Right atrium auricular region (tissue), 2 donors: Measurements from ENCODE around the gene KRTAP20-3. TPM values are rescaled to one million over a fixed set of nuclear protein-coding genes. Genes with fewer than 3 reads are reported as not detected.

Experiments used
- DNase-seq: peaks from one replicate; pipeline ENCODE4 v3.0.0-alpha.2; 2019; ENCODE audit warnings: low spot score
- H3K27ac ChIP-seq, 2 donors: fragments of 200-600 bp; sonication (generic); 1 replicate in 1 of 2; 2 replicates in 1 of 2; pipeline ENCODE4 v1.5.1; 2016 to 2019
- H3K27me3 ChIP-seq, 2 donors: fragments of 200-600 bp; sonication (generic); one replicate each; pipeline versions ENCODE4 v1.5.1 to v1.6.0; 2017 to 2019
- H3K36me3 ChIP-seq: fragments of 200-600 bp; sonication (generic); one replicate; pipeline ENCODE4 v1.5.1; 2016
- H3K4me1 ChIP-seq, 2 donors: fragments of 200-600 bp; sonication (generic); one replicate each; pipeline versions ENCODE4 v1.5.1 to v1.6.0; 2017 to 2019
- H3K4me3 ChIP-seq, 2 donors: fragments of 200-600 bp; sonication (generic); 1 replicate in 1 of 2; 2 replicates in 1 of 2; pipeline ENCODE4 v1.5.1; 2017 to 2019; ENCODE audit warnings: mild to moderate bottlenecking in 1 of 2, moderate library complexity in 1 of 2
- H3K9me3 ChIP-seq, 2 donors: fragments of 200-600 bp; sonication (generic); one replicate each; pipeline ENCODE4 v1.5.1; 2019
- total RNA-seq, 2 donors: library from RNA; depleted of rRNA; stranded (reverse); fragments of >200 nt; gene quantifications; one replicate each; pipeline ENCODE4 v1.1.0, GENCODE V29; 2016
- TF ChIP-seq, protein P1 (sequence below), 2 donors: fragments of 200-600 bp; sonication (generic); IDR thresholded peaks; one replicate each; pipeline ENCODE4 v1.5.1; 2019; ENCODE audit warnings: antibody characterized with exemption in 2 of 2

Gene KRTAP20-3
- total RNA-seq, 2 donors from 2014 or later, result not detected

DNA sequence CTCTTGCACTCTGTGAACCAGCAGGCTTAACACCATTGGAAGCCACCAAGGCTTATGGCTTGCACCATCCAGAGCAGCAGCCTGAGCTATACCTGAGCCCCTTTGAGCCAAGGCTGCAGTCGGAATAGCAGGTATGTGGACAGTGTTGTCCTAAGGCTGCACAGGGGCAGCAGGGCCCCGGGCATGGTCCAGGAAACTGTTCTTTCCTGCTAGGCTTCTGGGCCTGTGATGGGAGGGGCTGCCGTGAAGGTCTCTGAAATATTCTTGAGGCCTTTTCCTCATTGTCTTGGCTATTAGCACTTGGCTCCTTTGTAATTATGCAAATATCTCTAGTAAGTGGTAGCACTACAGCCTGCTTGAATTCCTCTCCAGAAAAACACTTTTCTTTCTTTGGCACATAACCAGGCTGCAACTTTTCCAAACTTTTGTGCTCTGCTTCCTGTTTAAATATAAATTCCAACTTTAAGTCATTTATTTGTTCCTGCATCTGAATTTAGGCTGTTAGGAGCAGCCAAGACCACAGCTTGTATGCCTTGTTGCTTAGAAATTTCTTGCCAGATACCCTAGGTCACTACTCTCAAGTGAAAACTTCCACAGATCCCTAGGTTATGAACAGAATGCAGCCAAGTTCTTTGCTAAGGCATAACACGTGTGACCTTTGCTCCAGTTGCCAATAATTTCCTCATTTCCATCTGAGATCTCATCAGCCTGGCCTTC, 17.1 kb upstream of the KRTAP20-3 start:
- no peaks in the 10 kb centered on the region for H3K4me1 ChIP-seq
- H3K4me3 ChIP-seq, result no peak overlapping the region
- TF ChIP-seq, protein P1, sequence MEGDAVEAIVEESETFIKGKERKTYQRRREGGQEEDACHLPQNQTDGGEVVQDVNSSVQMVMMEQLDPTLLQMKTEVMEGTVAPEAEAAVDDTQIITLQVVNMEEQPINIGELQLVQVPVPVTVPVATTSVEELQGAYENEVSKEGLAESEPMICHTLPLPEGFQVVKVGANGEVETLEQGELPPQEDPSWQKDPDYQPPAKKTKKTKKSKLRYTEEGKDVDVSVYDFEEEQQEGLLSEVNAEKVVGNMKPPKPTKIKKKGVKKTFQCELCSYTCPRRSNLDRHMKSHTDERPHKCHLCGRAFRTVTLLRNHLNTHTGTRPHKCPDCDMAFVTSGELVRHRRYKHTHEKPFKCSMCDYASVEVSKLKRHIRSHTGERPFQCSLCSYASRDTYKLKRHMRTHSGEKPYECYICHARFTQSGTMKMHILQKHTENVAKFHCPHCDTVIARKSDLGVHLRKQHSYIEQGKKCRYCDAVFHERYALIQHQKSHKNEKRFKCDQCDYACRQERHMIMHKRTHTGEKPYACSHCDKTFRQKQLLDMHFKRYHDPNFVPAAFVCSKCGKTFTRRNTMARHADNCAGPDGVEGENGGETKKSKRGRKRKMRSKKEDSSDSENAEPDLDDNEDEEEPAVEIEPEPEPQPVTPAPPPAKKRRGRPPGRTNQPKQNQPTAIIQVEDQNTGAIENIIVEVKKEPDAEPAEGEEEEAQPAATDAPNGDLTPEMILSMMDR (IDR thresholded peaks at IDR 0.05), result no peak
- no peaks in the 10 kb centered on the region for H3K9me3 ChIP-seq
- H3K27ac ChIP-seq, result no peak overlapping the region
- DNase-seq, result no peak
- no peaks in the 10 kb centered on the region for H3K27me3 ChIP-seq
- H3K36me3 ChIP-seq, result no peaks in the 10 kb centered on the region

DNA sequence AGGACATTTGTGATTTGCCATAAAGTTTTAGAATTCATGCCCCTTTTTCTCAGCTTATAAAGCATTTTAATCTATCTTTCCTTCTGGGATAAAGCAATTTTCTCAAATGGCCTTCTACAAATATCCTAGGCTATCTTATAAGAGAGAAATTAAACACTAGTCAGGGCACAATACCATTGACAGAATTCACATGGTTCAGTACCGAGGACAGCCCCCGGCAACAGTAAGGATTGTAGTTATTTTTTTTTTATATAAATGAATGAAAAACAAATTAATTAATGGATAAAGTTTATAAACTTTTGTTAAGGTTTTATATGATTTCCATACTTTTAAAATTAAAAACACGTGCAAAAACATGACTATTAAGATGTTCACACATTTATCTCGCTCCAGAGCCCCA, 14.6 kb upstream of the KRTAP20-3 start:
- no peaks in the 10 kb centered on the region for H3K27me3 ChIP-seq
- no peaks in the 10 kb centered on the region for H3K4me1 ChIP-seq
- no peaks in the 10 kb centered on the region for H3K36me3 ChIP-seq
- no peak overlapping the region for H3K4me3 ChIP-seq
- H3K9me3 ChIP-seq, result no peaks in the 10 kb centered on the region
- no peak overlapping the region for H3K27ac ChIP-seq
- no peak for DNase-seq
- TF ChIP-seq, protein P1 (IDR thresholded peaks at IDR 0.05), result no peak

DNA sequence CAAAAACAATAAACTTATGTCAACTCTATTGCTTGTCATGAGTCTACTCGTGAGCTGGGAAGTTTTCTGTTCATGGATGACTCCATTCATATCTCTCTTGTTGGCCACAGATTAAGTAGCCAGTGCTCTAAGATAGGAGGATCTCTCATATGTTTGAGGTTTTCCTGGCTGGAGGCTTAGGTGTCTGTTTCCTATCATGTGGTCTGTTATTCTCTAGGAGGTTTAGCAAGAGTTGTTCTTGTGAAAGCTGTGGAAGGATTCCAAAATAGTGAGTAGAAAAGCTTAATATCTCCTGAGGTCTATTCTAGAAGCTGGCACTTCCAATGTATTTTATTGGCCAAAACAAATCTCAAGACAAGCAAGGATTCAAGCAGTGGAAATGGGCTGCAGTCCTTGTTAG, 13.5 kb upstream of the KRTAP20-3 start:
- H3K9me3 ChIP-seq, result no peaks in the 10 kb centered on the region
- no peaks in the 10 kb centered on the region for H3K4me1 ChIP-seq
- H3K36me3 ChIP-seq, result no peaks in the 10 kb centered on the region
- TF ChIP-seq, protein P1 (IDR thresholded peaks at IDR 0.05), result no peak
- no peak for DNase-seq
- H3K27me3 ChIP-seq, result no peaks in the 10 kb centered on the region
- H3K27ac ChIP-seq, result no peak overlapping the region
- no peak overlapping the region for H3K4me3 ChIP-seq

DNA sequence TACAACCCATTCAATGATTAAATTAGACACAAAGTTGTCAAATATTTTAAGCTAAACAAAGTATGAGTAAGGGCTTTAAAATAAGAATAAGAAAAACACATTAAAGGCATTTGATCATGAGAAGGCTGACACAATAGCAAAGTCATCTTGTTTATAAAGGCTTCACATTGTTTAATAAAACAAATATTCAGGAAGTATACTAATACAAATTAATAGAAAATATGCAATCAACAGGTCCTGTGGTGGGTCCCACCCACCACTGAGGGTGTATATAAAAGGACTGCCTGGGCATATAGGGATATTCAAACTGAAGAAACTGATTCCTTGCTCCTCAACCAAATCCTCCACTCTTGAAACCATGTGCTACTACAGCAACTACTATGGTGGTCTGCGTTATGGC, 7.8 kb upstream of the KRTAP20-3 start, which contains the start of gene KRTAP20-2:
Gene KRTAP20-2 (plus strand): TSS at position 301 of the 400 bp plus-strand sequence. CDS start 58 bp downstream, at position 359.
- no peak within 1 kb of the TSS for H3K27ac ChIP-seq
- H3K4me1 ChIP-seq, result no peaks in the 10 kb centered on the region
- no peaks in the 10 kb centered on the region for H3K27me3 ChIP-seq
- H3K36me3 ChIP-seq, result no peaks in the 10 kb centered on the region
- TF ChIP-seq, protein P1 (IDR thresholded peaks at IDR 0.05), result no peak
- DNase-seq, result no peak
- H3K9me3 ChIP-seq, result no peaks in the 10 kb centered on the region
- H3K4me3 ChIP-seq, result no peak within 1 kb of the TSS

DNA sequence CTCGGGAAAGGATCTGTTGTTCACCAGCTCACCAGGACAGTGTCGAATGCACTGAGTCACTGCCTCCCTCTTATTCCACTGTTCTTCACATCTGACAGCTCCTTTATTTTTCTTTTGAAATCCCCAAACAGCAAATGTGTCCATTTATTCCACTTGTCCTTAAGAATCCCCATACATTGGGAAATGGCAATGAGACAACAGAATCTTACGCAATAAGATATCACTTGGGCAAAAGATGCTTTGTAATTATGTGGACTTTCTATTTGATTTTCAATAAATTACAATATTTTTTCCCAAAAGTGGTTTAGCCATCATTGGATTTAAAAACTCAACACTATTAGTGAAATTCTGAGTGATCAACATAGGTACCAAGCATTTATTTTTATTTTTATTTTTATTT, 4.0 kb upstream of the KRTAP20-3 start:
- TF ChIP-seq, protein P1 (IDR thresholded peaks at IDR 0.05), result no peak
- Histone ChIP-seq H3K36me3 (no peaks in the 10 kb centered on the region), H3K9me3 (no peaks in the 10 kb centered on the region), H3K27me3 (no peaks in the 10 kb centered on the region), H3K4me3 (no peak overlapping the region), H3K27ac (no peak overlapping the region), H3K4me1 (no peaks in the 10 kb centered on the region)
- DNase-seq, result no peak
